ENCODE measurements around the gene MVB12B. TPM values are rescaled to one million over a fixed set of nuclear protein-coding genes. Genes with fewer than 3 reads are reported as not detected.

Gene MVB12B
- total RNA-seq, 1 experiment from 2014 or later = 4.5 TPM

GRCh38 chr9:126363250-126363649, 36.6 kb downstream of the MVB12B start:
- no peak for TF ChIP-seq CTCF (IDR thresholded peaks at IDR 0.05; ENCODE audit: unreplicated experiment)
- no peak for DNase-seq
- H3K36me3 Mint-ChIP-seq (ENCODE audit: insufficient read depth, unreplicated experiment) = no peaks in the 10 kb centered on the region
- H3K4me1 Mint-ChIP-seq (ENCODE audit: low read depth, unreplicated experiment) = peaks cover 34% of the 10 kb centered on the region
- peak overlapping the region; percentile 40 for H3K27ac Mint-ChIP-seq (ENCODE audit: unreplicated experiment)
- intact Hi-C loops (cut with micrococcal nuclease; ENCODE audit: unreplicated experiment) = no loop called here
- H3K9me3 Mint-ChIP-seq (ENCODE audit: low read depth, unreplicated experiment) = no peaks in the 10 kb centered on the region
- CTCF ChIA-PET = no interaction called here
- H3K4me3 Mint-ChIP-seq (ENCODE audit: low read depth, unreplicated experiment) = no peak overlapping the region
- no TSS peak for BruUV-seq (replicated peaks)
- H3K27me3 Mint-ChIP-seq (ENCODE audit: unreplicated experiment) = no peaks in the 10 kb centered on the region

GRCh38 chr9:126363847-126364671, 37.4 kb downstream of the MVB12B start:
- H3K9me3 Mint-ChIP-seq (ENCODE audit: low read depth, unreplicated experiment) = no peaks in the 10 kb centered on the region
- BruUV-seq (replicated peaks) = no TSS peak
- no peak for TF ChIP-seq CTCF (IDR thresholded peaks at IDR 0.05; ENCODE audit: unreplicated experiment)
- peaks cover 34% of the 10 kb centered on the region for H3K4me1 Mint-ChIP-seq (ENCODE audit: low read depth, unreplicated experiment)
- no peaks in the 10 kb centered on the region for H3K36me3 Mint-ChIP-seq (ENCODE audit: insufficient read depth, unreplicated experiment)
- no peaks in the 10 kb centered on the region for H3K27me3 Mint-ChIP-seq (ENCODE audit: unreplicated experiment)
- intact Hi-C loops (cut with micrococcal nuclease; ENCODE audit: unreplicated experiment) = no loop called here
- H3K27ac Mint-ChIP-seq (ENCODE audit: unreplicated experiment) = peak overlapping the region; percentile 40
- CTCF ChIA-PET = no interaction called here
- no peak for DNase-seq
- no peak overlapping the region for H3K4me3 Mint-ChIP-seq (ENCODE audit: low read depth, unreplicated experiment)

GRCh38 chr9:126365780-126366179, 39.2 kb downstream of the MVB12B start:
- no TSS peak for BruUV-seq (replicated peaks)

GRCh38 chr9:126366366-126367011, 39.9 kb downstream of the MVB12B start:
- intact Hi-C loops (cut with micrococcal nuclease; ENCODE audit: unreplicated experiment) = no loop called here
- TF ChIP-seq CTCF (IDR thresholded peaks at IDR 0.05; ENCODE audit: unreplicated experiment) = no peak
- Mint-ChIP-seq H3K4me1 (ENCODE audit: low read depth, unreplicated experiment) (peaks cover 41% of the 10 kb centered on the region), H3K27ac (ENCODE audit: unreplicated experiment) (no peak overlapping the region), H3K9me3 (ENCODE audit: low read depth, unreplicated experiment) (no peaks in the 10 kb centered on the region), H3K4me3 (ENCODE audit: low read depth, unreplicated experiment) (no peak overlapping the region), H3K36me3 (ENCODE audit: insufficient read depth, unreplicated experiment) (no peaks in the 10 kb centered on the region), H3K27me3 (ENCODE audit: unreplicated experiment) (no peaks in the 10 kb centered on the region)
- CTCF ChIA-PET = no interaction called here
- DNase-seq = no peak
- BruUV-seq (replicated peaks) = no TSS peak

More at GRCh38 chr9:126365780-126366179, 39.2 kb downstream of the MVB12B start:
- no peak for TF ChIP-seq CTCF (IDR thresholded peaks at IDR 0.05; ENCODE audit: unreplicated experiment)
- Mint-ChIP-seq H3K9me3 (ENCODE audit: low read depth, unreplicated experiment) (no peaks in the 10 kb centered on the region), H3K4me3 (ENCODE audit: low read depth, unreplicated experiment) (no peak overlapping the region), H3K27ac (ENCODE audit: unreplicated experiment) (no peak overlapping the region), H3K27me3 (ENCODE audit: unreplicated experiment) (no peaks in the 10 kb centered on the region), H3K4me1 (ENCODE audit: low read depth, unreplicated experiment) (peaks cover 34% of the 10 kb centered on the region), H3K36me3 (ENCODE audit: insufficient read depth, unreplicated experiment) (no peaks in the 10 kb centered on the region)
- CTCF ChIA-PET = no interaction called here
- intact Hi-C loops (cut with micrococcal nuclease; ENCODE audit: unreplicated experiment) = no loop called here
- no peak for DNase-seq
